ENCODE data around the gene PCGF5.
"Not testable (repeated sequence)": the region's sequence is repeated elsewhere in the genome, so short reads cannot be mapped to it uniquely, and the experiment has no call there.

The PCGF5 gene

GRCh38 chr10:91290607-91291006 is 70.1 kb downstream of the PCGF5 start:
- peaks cover 3% of the 10 kb centered on the region for H3K27me3 ChIP-seq (ENCODE audit: control insufficient read depth, insufficient read depth, low read length)
- H3K4me2 ChIP-seq (ENCODE audit: low read length) = no peak overlapping the region
- H3K36me3 ChIP-seq (ENCODE audit: insufficient read depth, low read length) = no peaks in the 10 kb centered on the region
- no peaks in the 10 kb centered on the region for H3K9me3 ChIP-seq (replicated peaks; ENCODE audit: low read length)
- H3K9ac ChIP-seq (ENCODE audit: low read depth, low read length) = no peak overlapping the region
- no peak overlapping the region for H3K4me3 ChIP-seq (ENCODE audit: low read length)
- peaks cover 4% of the 10 kb centered on the region for H3K4me1 ChIP-seq (ENCODE audit: control insufficient read depth, insufficient read depth, low read length)

GRCh38 chr10:91294134-91294906 is 73.9 kb downstream of the PCGF5 start:
- Histone ChIP-seq H3K27me3 (ENCODE audit: control insufficient read depth, insufficient read depth, low read length) (peaks cover 3% of the 10 kb centered on the region), H3K36me3 (ENCODE audit: insufficient read depth, low read length) (no peaks in the 10 kb centered on the region), H3K4me2 (ENCODE audit: low read length) (no peak overlapping the region), H3K9ac (ENCODE audit: low read depth, low read length) (no peak overlapping the region), H3K4me1 (ENCODE audit: control insufficient read depth, insufficient read depth, low read length) (peaks cover 7% of the 10 kb centered on the region), H3K4me3 (ENCODE audit: low read length) (no peak overlapping the region), H3K9me3 (replicated peaks; ENCODE audit: low read length) (no peaks in the 10 kb centered on the region)

GRCh38 chr10:91295346-91295745 is 74.9 kb downstream of the PCGF5 start:
- no peak overlapping the region for H3K9ac ChIP-seq (ENCODE audit: low read depth, low read length)
- H3K36me3 ChIP-seq (ENCODE audit: insufficient read depth, low read length) = no peaks in the 10 kb centered on the region
- no peaks in the 10 kb centered on the region for H3K9me3 ChIP-seq (replicated peaks; ENCODE audit: low read length)
- H3K27me3 ChIP-seq (ENCODE audit: control insufficient read depth, insufficient read depth, low read length) = peaks cover 3% of the 10 kb centered on the region
- no peak overlapping the region for H3K4me3 ChIP-seq (ENCODE audit: low read length)
- H3K4me1 ChIP-seq (ENCODE audit: control insufficient read depth, insufficient read depth, low read length) = peaks cover 7% of the 10 kb centered on the region
- no peak overlapping the region for H3K4me2 ChIP-seq (ENCODE audit: low read length)

GRCh38 chr10:91296471-91296870 is 76.0 kb downstream of the PCGF5 start:
- Histone ChIP-seq H3K27me3 (ENCODE audit: control insufficient read depth, insufficient read depth, low read length) (peaks cover 3% of the 10 kb centered on the region), H3K4me3 (ENCODE audit: low read length) (no peak overlapping the region), H3K9ac (ENCODE audit: low read depth, low read length) (no peak overlapping the region), H3K4me1 (ENCODE audit: control insufficient read depth, insufficient read depth, low read length) (peaks cover 7% of the 10 kb centered on the region), H3K4me2 (ENCODE audit: low read length) (no peak overlapping the region), H3K9me3 (replicated peaks; ENCODE audit: low read length) (no peaks in the 10 kb centered on the region), H3K36me3 (ENCODE audit: insufficient read depth, low read length) (no peaks in the 10 kb centered on the region)

- Histone ChIP-seq H3K4me3 (ENCODE audit: low read length) (peak overlapping the region; percentile 74), H3K36me3 (ENCODE audit: insufficient read depth, low read length) (no peaks in the 10 kb centered on the region), H3K9ac (ENCODE audit: low read depth, low read length) (peak overlapping the region; percentile 28), H3K27me3 (ENCODE audit: control insufficient read depth, insufficient read depth, low read length) (no peaks in the 10 kb centered on the region), H3K4me2 (ENCODE audit: low read length) (peak overlapping the region; percentile 89), H3K4me1 (ENCODE audit: control insufficient read depth, insufficient read depth, low read length) (peaks cover 7% of the 10 kb centered on the region), H3K9me3 (replicated peaks; ENCODE audit: low read length) (no peaks in the 10 kb centered on the region)
Measured at GRCh38 chr10:91298224-91298871, 77.9 kb downstream of the PCGF5 start.

- Histone ChIP-seq H3K36me3 (ENCODE audit: insufficient read depth, low read length) (no peaks in the 10 kb centered on the region), H3K4me2 (ENCODE audit: low read length) (no peak overlapping the region), H3K9ac (ENCODE audit: low read depth, low read length) (no peak overlapping the region), H3K27me3 (ENCODE audit: control insufficient read depth, insufficient read depth, low read length) (no peaks in the 10 kb centered on the region), H3K4me1 (ENCODE audit: control insufficient read depth, insufficient read depth, low read length) (peaks cover 7% of the 10 kb centered on the region), H3K4me3 (ENCODE audit: low read length) (no peak overlapping the region), H3K9me3 (replicated peaks; ENCODE audit: low read length) (no peaks in the 10 kb centered on the region)
Measured at GRCh38 chr10:91299999-91300575, 79.6 kb downstream of the PCGF5 start.

GRCh38 chr10:91302946-91303345 is 82.5 kb downstream of the PCGF5 start:
- not testable (repeated sequence) for H3K4me1 ChIP-seq (ENCODE audit: control insufficient read depth, insufficient read depth, low read length); H3K36me3 ChIP-seq (ENCODE audit: insufficient read depth, low read length); H3K9me3 ChIP-seq (replicated peaks; ENCODE audit: low read length); H3K4me3 ChIP-seq (ENCODE audit: low read length); H3K9ac ChIP-seq (ENCODE audit: low read depth, low read length); H3K4me2 ChIP-seq (ENCODE audit: low read length); H3K27me3 ChIP-seq (ENCODE audit: control insufficient read depth, insufficient read depth, low read length)

- H3K36me3 ChIP-seq (ENCODE audit: insufficient read depth, low read length); H3K9ac ChIP-seq (ENCODE audit: low read depth, low read length); H3K9me3 ChIP-seq (replicated peaks; ENCODE audit: low read length); H3K4me3 ChIP-seq (ENCODE audit: low read length); H3K4me2 ChIP-seq (ENCODE audit: low read length); H3K4me1 ChIP-seq (ENCODE audit: control insufficient read depth, insufficient read depth, low read length): not testable (repeated sequence)
- peaks cover 17% of the 10 kb centered on the region for H3K27me3 ChIP-seq (ENCODE audit: control insufficient read depth, insufficient read depth, low read length)
Measured at GRCh38 chr10:91305979-91306378, 85.5 kb downstream of the PCGF5 start.

- Histone ChIP-seq H3K27me3 (ENCODE audit: control insufficient read depth, insufficient read depth, low read length) (peaks cover 17% of the 10 kb centered on the region), H3K4me2 (ENCODE audit: low read length) (no peak overlapping the region), H3K9ac (ENCODE audit: low read depth, low read length) (no peak overlapping the region), H3K4me1 (ENCODE audit: control insufficient read depth, insufficient read depth, low read length) (no peaks in the 10 kb centered on the region), H3K9me3 (replicated peaks; ENCODE audit: low read length) (no peaks in the 10 kb centered on the region), H3K36me3 (ENCODE audit: insufficient read depth, low read length) (no peaks in the 10 kb centered on the region), H3K4me3 (ENCODE audit: low read length) (no peak overlapping the region)
Measured at GRCh38 chr10:91307489-91307888, 87.0 kb downstream of the PCGF5 start.

GRCh38 chr10:91309711-91310110 is 89.2 kb downstream of the PCGF5 start:
- Histone ChIP-seq H3K27me3 (ENCODE audit: control insufficient read depth, insufficient read depth, low read length) (peaks cover 17% of the 10 kb centered on the region), H3K36me3 (ENCODE audit: insufficient read depth, low read length) (no peaks in the 10 kb centered on the region), H3K9ac (ENCODE audit: low read depth, low read length) (no peak overlapping the region), H3K4me3 (ENCODE audit: low read length) (no peak overlapping the region), H3K9me3 (replicated peaks; ENCODE audit: low read length) (no peaks in the 10 kb centered on the region), H3K4me1 (ENCODE audit: control insufficient read depth, insufficient read depth, low read length) (peaks cover 9% of the 10 kb centered on the region), H3K4me2 (ENCODE audit: low read length) (no peak overlapping the region)

GRCh38 chr10:91311601-91312381 is 91.3 kb downstream of the PCGF5 start:
- Histone ChIP-seq H3K4me1 (ENCODE audit: control insufficient read depth, insufficient read depth, low read length) (peaks cover 9% of the 10 kb centered on the region), H3K27me3 (ENCODE audit: control insufficient read depth, insufficient read depth, low read length) (peaks cover 17% of the 10 kb centered on the region)

More at GRCh38 chr10:91311601-91312381, 91.3 kb downstream of the PCGF5 start:
- no peak overlapping the region for H3K4me3 ChIP-seq (ENCODE audit: low read length)
- H3K9me3 ChIP-seq (replicated peaks; ENCODE audit: low read length) = no peaks in the 10 kb centered on the region
- no peak overlapping the region for H3K4me2 ChIP-seq (ENCODE audit: low read length)
- no peak overlapping the region for H3K9ac ChIP-seq (ENCODE audit: low read depth, low read length)
- no peaks in the 10 kb centered on the region for H3K36me3 ChIP-seq (ENCODE audit: insufficient read depth, low read length)

Data from skeletal muscle satellite cell (primary cell).